ENCODE results near the gene CAMK2B.

DNA sequence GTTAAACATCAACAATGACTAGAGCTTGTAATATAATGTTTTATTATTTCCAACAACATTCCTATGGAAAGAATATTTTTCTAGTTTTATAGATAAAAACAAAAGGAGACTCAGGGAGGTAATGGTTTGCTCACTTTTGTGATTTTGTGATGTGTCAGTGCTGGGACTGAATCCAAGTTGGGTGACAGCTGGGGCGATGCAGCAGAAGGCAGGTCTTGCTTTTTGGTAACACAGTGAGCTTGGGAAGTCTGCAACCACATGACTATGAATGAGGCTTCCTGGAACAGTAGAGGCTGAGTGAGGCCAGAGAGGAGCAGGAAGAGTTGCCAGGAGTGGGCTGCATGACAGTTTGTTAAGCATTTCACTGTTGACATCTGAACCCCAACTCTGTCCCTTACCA is 129.5 kb downstream of the CAMK2B start:
- TF ChIP-seq CTCF (IDR thresholded peaks at IDR 0.05; ENCODE audit: poor library complexity) (no peak), EZH2phosphoT487 (IDR thresholded peaks at IDR 0.05; ENCODE audit: low read depth, severe bottlenecking, unreplicated experiment) (no peak)

Measured in hepatocyte (in vitro differentiated cells).